K562 (cell line): ENCODE results near the gene SLBP. TPM values are rescaled to one million over a fixed set of nuclear protein-coding genes. Genes with fewer than 3 reads are reported as not detected.

Experiments used
- ATAC-seq: fragments of 200-7000 bp; cut with Tn5 transposase; 3 replicates; pipeline ENCODE4 v1.9.1; 2020; ENCODE audit warnings: moderate library complexity
- BruUV-seq: library from RNA; stranded (reverse); fragments of 400-500 nt; replicated peaks from 2 replicates; lab custom pipeline; 2021; lab: Mats Ljungman, UMichigan
- CTCF ChIA-PET: fragments of 300-600 bp; formaldehyde crosslinking; extraction: SDS; loops from one replicate; lab custom pipeline; 2021; ENCODE audit warnings: low intra/inter-chr PET ratio; lab: Yijun Ruan, JAX
- POLR2A ChIA-PET: fragments of 300-600, 350-650 bp; sonication (Branson Sonifier 250); formaldehyde crosslinking; extraction: SDS; loops from one replicate; lab custom pipeline; 2021; ENCODE audit warnings: antibody characterized with exemption, inconsistent platforms; lab: Yijun Ruan, JAX
- DNase-seq, 4 experiments: peaks; one replicate each; pipeline versions ENCODE4 v3.0.0 to v3.0.0-alpha.2; 2011 to 2018; ENCODE audit warnings: low spot score in 3 of 4, mixed read lengths in 3 of 4; ENCODE audit errors: extremely low read depth in 1 of 4
- FAIRE-seq: peaks from 2 replicates; lab custom pipeline; 2011; peaks lifted over from hg19 to GRCh38; lab: Jason Lieb, UNC
- H2AFZ ChIP-seq: 2 replicates; pipeline ENCODE4 v1.6.0; 2011; ENCODE audit warnings: low read depth, low read length, control low read depth, inconsistent platforms
- H3K27ac ChIP-seq: fragments of 200-600 bp; 3 replicates; pipeline ENCODE4 v1.8.0; 2011; ENCODE audit warnings: low read depth, mild to moderate bottlenecking, control low read depth, inconsistent platforms, low read length, moderate library complexity, mixed read lengths; ENCODE audit errors: extremely low read depth
- H3K27me3 ChIP-seq, 2 experiments: fragments of 300-600 bp in 1 of 2; 2 replicates in 1 of 2; 3 replicates in 1 of 2; pipeline versions ENCODE4 v1.6.0 to v1.8.0; 2011; ENCODE audit warnings: inconsistent platforms in 2 of 2, low read length in 2 of 2, mild to moderate bottlenecking in 1 of 2, mixed read lengths in 1 of 2, moderate library complexity in 1 of 2; ENCODE audit not compliant: control insufficient read depth in 2 of 2, insufficient read depth in 2 of 2
- H3K36me3 ChIP-seq: fragments of 300-600 bp; 3 replicates; pipeline ENCODE4 v1.8.0; 2011; ENCODE audit warnings: mild to moderate bottlenecking, low read length, inconsistent platforms; ENCODE audit not compliant: control insufficient read depth, insufficient read depth
- H3K4me1 ChIP-seq, 2 experiments: fragments of 200-600 bp in 1 of 2; replicated peaks in 1 of 2; 2 replicates in 1 of 2; 3 replicates in 1 of 2; pipeline versions ENCODE4 v1.5.1 to v1.8.0; 2011; ENCODE audit warnings: inconsistent platforms in 2 of 2, low read length in 2 of 2, mild to moderate bottlenecking in 1 of 2, mixed read lengths in 1 of 2, moderate library complexity in 1 of 2; ENCODE audit not compliant: control insufficient read depth in 2 of 2, insufficient read depth in 2 of 2
- H3K4me2 ChIP-seq: 2 replicates; pipeline ENCODE4 v1.6.1; 2011; ENCODE audit warnings: low read length, control low read depth, inconsistent platforms, mixed read lengths; ENCODE audit not compliant: insufficient read depth
- H3K4me3 ChIP-seq: fragments of 200-600 bp; sonication (generic), shearing (Covaris generic); 2 replicates; pipeline ENCODE4 v1.5.1; 2016; ENCODE audit warnings: control low read depth, inconsistent platforms
- H3K79me2 ChIP-seq: fragments of 200-600 bp; 3 replicates; pipeline ENCODE4 v1.8.0; 2011; ENCODE audit warnings: low read length, inconsistent platforms; ENCODE audit not compliant: control insufficient read depth, insufficient read depth
- H3K9ac ChIP-seq, 2 experiments: 2 replicates each; pipeline versions ENCODE4 v1.6.0 to v1.6.1; 2011; ENCODE audit warnings: low read depth in 2 of 2, low read length in 2 of 2, control low read depth in 1 of 2, inconsistent platforms in 1 of 2, mild to moderate bottlenecking in 1 of 2, mixed read lengths in 1 of 2; ENCODE audit not compliant: insufficient read depth in 1 of 2
- H3K9me1 ChIP-seq: one replicate; pipeline ENCODE4 v1.6.0; 2011; ENCODE audit warnings: inconsistent platforms, mild to moderate bottlenecking, low read length, moderate library complexity; ENCODE audit not compliant: control insufficient read depth, insufficient read depth
- H3K9me3 ChIP-seq: replicated peaks from 2 replicates; pipeline ENCODE4 v1.5.1; 2011; ENCODE audit warnings: low read depth, low read length, inconsistent platforms; ENCODE audit not compliant: control insufficient read depth, insufficient read depth
- H4K20me1 ChIP-seq: replicated peaks from 2 replicates; pipeline ENCODE4 v1.6.1; 2011; ENCODE audit warnings: low read length, inconsistent platforms, mixed read lengths; ENCODE audit not compliant: control insufficient read depth, insufficient read depth
- POLR2G ChIP-seq: fragments of 200-400 bp; formaldehyde crosslinking; IDR thresholded peaks from 2 replicates; pipeline ENCODE4 v1.6.1; 2017; ENCODE audit warnings: low read depth, mild to moderate bottlenecking, antibody characterized with exemption, low read length, moderate library complexity
- RBFOX2 ChIP-seq: fragments of 200-400 bp; formaldehyde crosslinking; IDR thresholded peaks from 2 replicates; pipeline ENCODE4 v1.6.1; 2017; ENCODE audit warnings: low read depth, mild to moderate bottlenecking, low read length, moderate library complexity
- SREBF1 ChIP-seq: fragments of 150-350 bp; IDR thresholded peaks from 2 replicates; pipeline ENCODE4 v1.6.1; 2014; ENCODE audit warnings: antibody characterized with exemption, low read depth, low read length, borderline replicate concordance
- ZNF12 ChIP-seq: sonication (generic); formaldehyde crosslinking; IDR thresholded peaks from 2 replicates; pipeline ENCODE4 v1.4.0; 2020; ENCODE audit warnings: mild to moderate bottlenecking, missing genetic modification reagents
- ZNF655 ChIP-seq: fragments of 250-450 bp; sonication (Bioruptor Pico); IDR thresholded peaks from 2 replicates; pipeline ENCODE4 v1.5.0; 2021
- WGBS: fragments of 100-300 bp; shearing (Covaris generic); methylation state at CpG from one replicate; pipeline ENCODE4 v1.1.6; 2016; ENCODE audit warnings: low coverage, mixed read lengths; ENCODE audit not compliant: insufficient coverage; ENCODE audit errors: missing lambda C conversion rate; 5-methylcytosine and 5-hydroxymethylcytosine counted together
- in situ Hi-C: fragments of 300-500 bp; cut with MboI; formaldehyde crosslinking; loops from 4 replicates; pipeline ENCODE4 v1.15.0; 2018; ENCODE audit warnings: inconsistent platforms, mixed read lengths
- intact Hi-C: fragments of 100-400 bp; cut with micrococcal nuclease; formaldehyde crosslinking; loops from 2 replicates; pipeline ENCODE4 v1.14.2; 2022
- polyA plus RNA-seq, 8 experiments: library from polyadenylated mRNA; depleted of rRNA in 4 of 8; stranded (reverse) in 5 of 8; unstranded in 3 of 8; fragments of >200 nt; fragmentation: Nextera tagmentation in 2 of 8; fragmentation: Illumina TruSeq in 1 of 8; extraction: Ambion mirVana in 2 of 8; extraction: Trizol in 1 of 8; gene quantifications; 2 replicates each; pipeline versions ENCODE4 v1.2.1 to v1.2.3, GENCODE V29; 2011 to 2014; ENCODE audit warnings: inconsistent platforms in 1 of 8, missing spikeins in 1 of 8
- total RNA-seq, 7 experiments: library from RNA; depleted of rRNA in 6 of 7; stranded (reverse); fragments of >200 nt in 6 of 7; fragmentation: Illumina TruSeq in 2 of 7; extraction: Trizol in 2 of 7; gene quantifications; 2 replicates each; pipeline versions ENCODE4 v1.2.1 to v1.2.3, GENCODE V29; 2011 to 2021; ENCODE audit warnings: low replicate concordance in 1 of 7

SLBP gene
- total and polyA plus RNA-seq, 9 of the 15 experiments (the other 6 are each of a cell fraction or from before 2014, with no cell fraction given) = 49.4 to 221 (median 162) TPM

GRCh38 chr4:1736812-1737211 lies 24.7 kb upstream of the SLBP start:
- Histone ChIP-seq H3K4me3 (no peak overlapping the region), H2AFZ (no peak overlapping the region), H3K4me2 (no peak overlapping the region), H3K36me3 (peaks cover 98% of the 10 kb centered on the region), H3K27me3 (no peaks in the 10 kb centered on the region), H4K20me1 (0 out of 2 replicates have a peak, but pooled peaks cover 4% of the 10 kb centered on the region), H3K79me2 (peaks cover 8% of the 10 kb centered on the region; the same call in 2 of the 3 replicates), H3K9me3 (peaks cover 8% of the 10 kb centered on the region), H3K27ac (no peak overlapping the region), H3K9ac (no peak overlapping the region), H3K9me1 (no peaks in the 10 kb centered on the region), H3K4me1 (peaks cover 0 to 12% of the 10 kb centered on the region in 2 experiments; a peak in 1 of 5 replicates)
- FAIRE-seq = no peak
- CTCF ChIA-PET = no interaction called here
- no peak for DNase-seq
- no TSS peak for BruUV-seq
- intact Hi-C loops = no loop called here
- POLR2A ChIA-PET = interaction anchor here (0.7 kb wide), 2 partner anchors 10 to 700 kb away, joined by 3 read pairs; no protein-coding TSS in a partner anchor
- WGBS = 99% methylated on average over 11 of the region's 13 CpGs
- in situ Hi-C loops = no loop called here
- TF ChIP-seq ZNF12 (CRISPR knock-in tag) (no peak), RBFOX2 (peak; percentile 20; the same call in 1 of the 2 replicates), POLR2G (peak; percentile 53), ZNF655 (CRISPR knock-in tag) (no peak), SREBF1 (no peak)
- ATAC-seq = no peak
